GM12878 (cell line): ENCODE measurements around the gene PCYOX1L. TPM values are rescaled to one million over a fixed set of nuclear protein-coding genes. Genes with fewer than 3 reads are reported as not detected.

Experiments
- ATAC-seq: fragments of 200-7000 bp; cut with Tn5 transposase; 3 replicates; pipeline ENCODE4 v1.9.1; 2020; ENCODE audit warnings: mild to moderate bottlenecking, moderate library complexity
- BruUV-seq: library from RNA; stranded (reverse); fragments of 400-500 nt; replicated peaks from 2 replicates; lab custom pipeline; 2021; lab: Mats Ljungman, UMichigan
- CTCF ChIA-PET: fragments of 300-600 bp; sonication (Branson Sonifier 250); formaldehyde crosslinking; extraction: SDS; loops from one replicate; lab custom pipeline; 2021; ENCODE audit warnings: inconsistent platforms; lab: Yijun Ruan, JAX
- POLR2A ChIA-PET: fragments of 350-600 bp; formaldehyde crosslinking; extraction: SDS; loops from one replicate; lab custom pipeline; 2021; ENCODE audit warnings: inconsistent platforms; lab: Charles Lee
- RAD21 ChIA-PET: fragments of 300-600 bp; sonication (Branson Sonifier 250); formaldehyde crosslinking; loops from one replicate; lab custom pipeline; 2023; ENCODE audit warnings: antibody characterized with exemption; ENCODE audit not compliant: unreplicated experiment; lab: Charles Lee
- SMC1A ChIA-PET: fragments of 300-600 bp; sonication (Branson Sonifier 250); formaldehyde crosslinking; loops from one replicate; lab custom pipeline; 2023; ENCODE audit not compliant: unreplicated experiment, uncharacterized antibody; lab: Charles Lee
- DNase-seq: peaks from one replicate; pipeline ENCODE4 v3.0.0-alpha.2; 2011; ENCODE audit warnings: low read depth, low spot score
- FAIRE-seq: peaks from 3 replicates; lab custom pipeline; 2011; peaks lifted over from hg19 to GRCh38; lab: Jason Lieb, UNC
- H2AFZ ChIP-seq: 2 replicates; pipeline ENCODE4 v1.6.0; 2011; ENCODE audit warnings: low read depth, low read length, control low read depth; ENCODE audit not compliant: control insufficient read depth
- H3K27ac ChIP-seq: 2 replicates; pipeline ENCODE4 v1.5.1; 2011; ENCODE audit warnings: control low read depth; ENCODE audit not compliant: control insufficient read depth, insufficient read depth
- H3K27me3 ChIP-seq, 2 experiments: replicated peaks in 1 of 2; 2 replicates each; pipeline versions ENCODE4 v1.6.0 to v1.6.1; 2011; ENCODE audit warnings: low read length in 1 of 2; ENCODE audit not compliant: control insufficient read depth in 2 of 2, insufficient read depth in 2 of 2
- H3K36me3 ChIP-seq, 2 experiments: 2 replicates each; pipeline ENCODE4 v1.5.1; 2011; ENCODE audit warnings: low read length in 1 of 2; ENCODE audit not compliant: control insufficient read depth in 2 of 2, insufficient read depth in 2 of 2
- H3K4me1 ChIP-seq: 2 replicates; pipeline ENCODE4 v1.6.1; 2011; ENCODE audit warnings: mild to moderate bottlenecking, low read length, moderate library complexity, mixed read lengths; ENCODE audit not compliant: control insufficient read depth, insufficient read depth
- H3K4me2 ChIP-seq: 2 replicates; pipeline ENCODE4 v1.6.0; 2011; ENCODE audit warnings: control low read depth; ENCODE audit not compliant: control insufficient read depth, insufficient read depth
- H3K4me3 ChIP-seq: fragments of 200-600 bp; sonication (generic); 2 replicates; pipeline ENCODE4 v1.5.1; 2016
- H3K79me2 ChIP-seq: 2 replicates; pipeline ENCODE4 v1.6.0; 2011; ENCODE audit warnings: low read length; ENCODE audit not compliant: control insufficient read depth, insufficient read depth
- H3K9ac ChIP-seq: 2 replicates; pipeline ENCODE4 v1.8.0; 2011; ENCODE audit warnings: low read length, control low read depth, mixed read lengths; ENCODE audit not compliant: control insufficient read depth, insufficient read depth
- H3K9me3 ChIP-seq: replicated peaks from 3 replicates; pipeline ENCODE4 v1.5.1; 2011; ENCODE audit warnings: mild to moderate bottlenecking, low read length; ENCODE audit not compliant: control insufficient read depth, insufficient read depth
- H4K20me1 ChIP-seq: 2 replicates; pipeline ENCODE4 v1.6.0; 2011; ENCODE audit not compliant: control insufficient read depth, insufficient read depth
- EED ChIP-seq: sonication (generic); IDR thresholded peaks from 2 replicates; pipeline ENCODE4 v1.6.1; 2016; ENCODE audit warnings: antibody characterized with exemption, low read depth
- EZH2 ChIP-seq: IDR thresholded peaks from 2 replicates; pipeline ENCODE4 v1.6.1; 2012; ENCODE audit warnings: low read depth, mild to moderate bottlenecking, control low read depth, inconsistent platforms, low read length, borderline replicate concordance; ENCODE audit not compliant: control insufficient read depth
- GABPA ChIP-seq: IDR thresholded peaks from 2 replicates; pipeline ENCODE4 v1.6.1; 2014; ENCODE audit warnings: antibody characterized with exemption, low read depth, mild to moderate bottlenecking, inconsistent platforms
- HSF1 ChIP-seq: fragments of 150-350 bp; IDR thresholded peaks from 2 replicates; pipeline ENCODE4 v1.6.1; 2014; ENCODE audit warnings: mild to moderate bottlenecking, low read depth, low read length
- IRF5 ChIP-seq: fragments of 450-650 bp; IDR thresholded peaks from 2 replicates; pipeline ENCODE4 v1.6.1; 2017; ENCODE audit warnings: borderline replicate concordance
- LARP7 ChIP-seq: fragments of 450-650 bp; IDR thresholded peaks from 2 replicates; pipeline ENCODE4 v1.6.1; 2017; ENCODE audit warnings: mild to moderate bottlenecking
- MEF2B ChIP-seq: fragments of 450-650 bp; IDR thresholded peaks from 2 replicates; pipeline ENCODE4 v1.6.1; 2018; ENCODE audit warnings: mild to moderate bottlenecking, moderate library complexity; ENCODE audit not compliant: partially characterized antibody, poor library complexity, severe bottlenecking
- NFYB ChIP-seq: IDR thresholded peaks from 2 replicates; pipeline ENCODE4 v1.6.1; 2011; ENCODE audit warnings: low read depth, mild to moderate bottlenecking, low read length, improper control_type of control experiment, moderate library complexity; ENCODE audit not compliant: insufficient read depth
- SMC3 ChIP-seq: IDR thresholded peaks from 2 replicates; pipeline ENCODE4 v1.6.1; 2011; ENCODE audit warnings: low read length, improper control_type of control experiment, borderline replicate concordance
- STAT3 ChIP-seq: IDR thresholded peaks from 2 replicates; pipeline ENCODE4 v1.6.1; 2011; ENCODE audit warnings: low read depth, low read length, improper control_type of control experiment
- ZNF207 ChIP-seq: fragments of 450-650 bp; IDR thresholded peaks from 2 replicates; pipeline ENCODE4 v1.6.1; 2014; ENCODE audit warnings: antibody characterized with exemption, mild to moderate bottlenecking, borderline replicate concordance
- WGBS: methylation state at CpG from one replicate; pipeline ENCODE4 v1.1.6; 2016; ENCODE audit warnings: low lambda C conversion rate; ENCODE audit not compliant: insufficient replicate concordance, insufficient coverage; ENCODE audit errors: missing lambda C conversion rate; 5-methylcytosine and 5-hydroxymethylcytosine counted together
- in situ Hi-C: fragments of 300-500 bp; cut with MboI; formaldehyde crosslinking; loops from 9 replicates; pipeline ENCODE4 v1.14.3; 2018; ENCODE audit warnings: mixed read lengths
- intact Hi-C: fragments of 100-400 bp; cut with micrococcal nuclease; formaldehyde crosslinking; loops from one replicate; pipeline ENCODE4 v1.14.2; 2022; ENCODE audit not compliant: unreplicated experiment
- polyA plus RNA-seq, 11 experiments: library from polyadenylated mRNA; depleted of rRNA in 4 of 11; unstranded in 6 of 11; stranded (reverse) in 5 of 11; fragments of >200 nt; fragmentation: Nextera tagmentation in 4 of 11; fragmentation: Illumina TruSeq in 1 of 11; extraction: Ambion mirVana in 4 of 11; extraction: Trizol in 1 of 11; gene quantifications; 1 replicate in 1 of 11; 2 replicates in 10 of 11; pipeline versions ENCODE4 v1.2.1 to v1.2.3, GENCODE V29; 2011 to 2016; ENCODE audit warnings: inconsistent platforms in 2 of 11, missing spikeins in 2 of 11, low read depth in 1 of 11
- total RNA-seq, 4 experiments: library from RNA; depleted of rRNA in 3 of 4; stranded (reverse); fragments of >200 nt in 3 of 4; fragmentation: Illumina TruSeq in 1 of 4; extraction: Trizol in 1 of 4; gene quantifications; 2 replicates each; pipeline versions ENCODE4 v1.2.1 to v1.2.3, GENCODE V29; 2013 to 2021

Gene PCYOX1L
- total and polyA plus RNA-seq, 10 of the 15 experiments (the other 5 are each of a cell fraction or from before 2014, with no cell fraction given), result 2.9 to 17.0 (median 12.9) TPM

GRCh38 chr5:149387982-149388381 is 30.1 kb downstream of the PCYOX1L start:
- Histone ChIP-seq H3K27me3 (peaks cover 2% of the 10 kb centered on the region in 2 experiments; a peak in 2 of 4 replicates), H3K4me3 (no peak overlapping the region), H3K79me2 (no peaks in the 10 kb centered on the region), H3K9me3 (no peaks in the 10 kb centered on the region), H3K4me1 (no peaks in the 10 kb centered on the region), H3K36me3 (no peaks in the 10 kb centered on the region)
- ATAC-seq (no peak), FAIRE-seq (no peak)
- BruUV-seq, result no TSS peak
- SMC1A ChIA-PET, result interaction anchor here (1.2 kb wide), 1 partner anchor 21 kb away, joined by 4 read pairs; no protein-coding TSS in a partner anchor
- intact Hi-C loops, result no loop called here
- RAD21 ChIA-PET, result no interaction called here
- TF ChIP-seq IRF5, result no peak
- no peak for TF ChIP-seq STAT3
- TF ChIP-seq EZH2, result no peak
- TF ChIP-seq NFYB, result no peak
- no peak for TF ChIP-seq MEF2B
- no peak for TF ChIP-seq SMC3
- TF ChIP-seq ZNF207, result no peak
- TF ChIP-seq GABPA, result no peak
- TF ChIP-seq LARP7, result no peak
- TF ChIP-seq EED, result no peak
- TF ChIP-seq HSF1, result no peak
- TF ChIP-seq, all 136 proteins: peak for 0
- no peak for DNase-seq
- H3K27ac ChIP-seq, result no peak overlapping the region
- no peaks in the 10 kb centered on the region for H4K20me1 ChIP-seq
- in situ Hi-C loops, result no loop called here
- ChIA-PET POLR2A (no interaction called here), CTCF (interaction anchor here (1.1 to 12.8 kb wide), 5 partner anchors 32 to 177 kb away, joined by 4 to 137 read pairs (median 5); no protein-coding TSS in a partner anchor)
- no peak overlapping the region for H2AFZ ChIP-seq
- H3K4me2 ChIP-seq, result no peak overlapping the region
- 0% methylated on average over 1 of the region's 1 CpG for WGBS
- no peak overlapping the region for H3K9ac ChIP-seq
